Measurements from ENCODE around the gene RPAP2.

RPAP2 gene

DNA sequence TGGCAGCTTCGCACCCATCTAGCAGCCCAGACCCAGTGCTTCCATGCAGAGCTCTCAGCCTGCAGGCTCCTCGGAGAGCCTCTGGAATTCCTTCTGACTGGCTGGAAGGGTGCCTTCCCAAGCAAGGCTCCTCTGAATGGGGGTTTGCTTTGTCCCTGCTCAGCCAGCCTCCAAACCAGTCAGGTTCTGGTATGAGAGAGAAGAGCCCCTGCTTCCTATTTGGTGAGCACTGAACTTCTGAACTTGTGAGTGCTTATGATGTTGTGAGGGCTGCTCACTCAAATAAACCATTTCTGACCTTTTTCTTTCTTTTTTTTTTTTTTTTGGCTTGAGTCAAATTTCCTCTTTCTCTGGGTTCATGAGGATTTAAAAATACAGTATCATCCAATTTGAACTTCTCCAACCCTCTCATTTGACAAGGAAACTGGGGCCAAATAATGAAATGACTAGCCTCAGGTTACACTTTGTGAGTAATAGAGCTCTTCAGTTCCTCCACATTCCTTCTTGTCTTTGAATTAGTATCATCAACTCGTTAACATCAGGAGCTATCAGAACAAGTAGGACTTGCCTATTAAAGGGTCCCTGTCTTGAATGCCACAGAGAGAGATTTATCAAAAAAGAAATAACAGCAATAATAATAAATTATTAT, 148.3 kb downstream of the RPAP2 start:
- no peak for DNase-seq (ENCODE audit: low spot score)

DNA sequence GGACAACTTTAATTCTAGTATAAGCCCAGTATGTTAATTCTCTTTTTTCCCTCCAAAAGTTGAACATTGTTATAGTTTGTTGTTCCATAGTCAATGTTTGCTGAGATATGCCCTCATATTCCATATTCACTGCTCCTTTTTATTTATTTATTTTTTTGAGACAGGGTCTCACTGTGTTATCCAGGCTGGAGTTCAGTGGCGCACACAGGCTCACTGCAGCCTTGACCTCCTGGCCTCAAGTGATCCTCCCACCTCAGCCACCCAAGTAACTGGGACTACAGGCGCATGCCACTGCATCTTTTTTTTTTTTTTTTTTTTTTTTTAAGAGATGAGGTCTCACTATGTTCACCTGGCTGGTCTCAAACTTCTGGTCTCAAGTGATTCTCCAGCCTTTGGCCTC, 149.1 kb downstream of the RPAP2 start:
- DNase-seq (ENCODE audit: low spot score), result no peak
